Stomach (tissue), 9 donors: Measurements from ENCODE around the gene CTDSPL2. TPM values are rescaled to one million over a fixed set of nuclear protein-coding genes. Genes with fewer than 3 reads are reported as not detected.

Experiments used
- DNase-seq, 2 donors: peaks; one replicate each; pipeline versions ENCODE4 v3.0.0 to v3.0.0-alpha.2; 2013 to 2019
- H3K27ac ChIP-seq, 5 donors: fragments of 200-600 bp in 4 of 5; sonication (generic) in 4 of 5; one replicate each; pipeline ENCODE4 v1.5.1; 2013 to 2019; ENCODE audit warnings: mild to moderate bottlenecking in 1 of 5, moderate library complexity in 1 of 5
- H3K27me3 ChIP-seq, 3 donors: fragments of 200-600 bp; sonication (generic); one replicate each; pipeline ENCODE4 v1.5.1; 2017 to 2019; ENCODE audit warnings: mixed run types in 1 of 3
- H3K36me3 ChIP-seq, 4 donors: fragments of 200-600 bp; sonication (generic); 1 replicate in 3 of 4; 2 replicates in 1 of 4; pipeline ENCODE4 v1.5.1; 2016 to 2019
- H3K4me1 ChIP-seq, 4 donors: fragments of 200-600 bp; sonication (generic); one replicate each; pipeline ENCODE4 v1.5.1; 2016 to 2019
- H3K4me3 ChIP-seq, 4 donors: fragments of 200-600 bp; sonication (generic) in 3 of 4; one replicate each; pipeline ENCODE4 v1.5.1; 2016 to 2019; ENCODE audit warnings: mild to moderate bottlenecking in 1 of 4
- H3K9me3 ChIP-seq, 4 donors: fragments of 200-600 bp; sonication (generic); one replicate each; pipeline ENCODE4 v1.5.1; 2016 to 2019
- CTCF ChIP-seq, 7 experiments: fragments of 450-650 bp in 4 of 7; fragments of 200-600 bp in 3 of 7; sonication (generic) in 3 of 7; IDR thresholded peaks; one replicate each; pipeline ENCODE4 v1.5.1; 2016 to 2019; ENCODE audit warnings: antibody characterized with exemption in 7 of 7, control low read depth in 2 of 7, mild to moderate bottlenecking in 1 of 7
- EP300 ChIP-seq: sonication (generic); formaldehyde crosslinking; IDR thresholded peaks from one replicate; pipeline ENCODE4 v1.6.1; 2017; ENCODE audit warnings: antibody characterized with exemption
- POLR2A ChIP-seq, 4 donors: fragments of 450-650 bp; IDR thresholded peaks; one replicate each; pipeline ENCODE4 v1.6.1; 2016; ENCODE audit warnings: antibody characterized with exemption in 4 of 4, control low read depth in 2 of 4, mild to moderate bottlenecking in 1 of 4, moderate library complexity in 1 of 4
- POLR2AphosphoS5 ChIP-seq, 3 donors: sonication (generic); formaldehyde crosslinking; IDR thresholded peaks; one replicate each; pipeline ENCODE4 v1.6.1; 2016; ENCODE audit warnings: antibody characterized with exemption in 3 of 3
- WGBS, 5 donors: extraction: QIAGEN DNeasy Blood & Tissue Kit in 3 of 5; methylation state at CpG; one replicate each; pipeline versions ENCODE4 v1.1.5 to v1.1.7; 2013 to 2018; 5-methylcytosine and 5-hydroxymethylcytosine counted together
- intact Hi-C: fragments of 100-400 bp; cut with DNase I; formaldehyde crosslinking; loops from one replicate; pipeline ENCODE4 v1.15.1; 2023; ENCODE audit warnings: low total_unique reads
- polyA plus RNA-seq, 3 donors: library from polyadenylated mRNA; stranded (reverse); fragments of 200-250 nt; gene quantifications; one replicate each; pipeline ENCODE4 v1.2.3, GENCODE V29; 2013
- total RNA-seq, 5 donors: library from RNA; depleted of rRNA; stranded (reverse); fragments of >200 nt; gene quantifications; one replicate each; pipeline versions ENCODE4 v1.1.0 to v1.2.3, GENCODE V29; 2014 to 2016
- donor health status: healthy with polysubstance abuse.
- donor health status: Bipolar disorder and iron deficiency.
- donor health status: healthy.

CTDSPL2 gene
- total and polyA plus RNA-seq, 8 donors, result 3.5 to 94.2 (median 9.9) TPM

GRCh38 chr15:44536302-44536961, 109.0 kb downstream of the CTDSPL2 start:
- Histone ChIP-seq H3K27me3 (no peaks in the 10 kb centered on the region), H3K4me3 (peak overlapping the region; percentile 75 to 97 (median 92)), H3K36me3 (peaks cover 5 to 34% (median 21%) of the 10 kb centered on the region in 4 donors), H3K27ac (peak overlapping the region; percentile 98 to 99 (median 99)), H3K9me3 (no peaks in the 10 kb centered on the region), H3K4me1 (peaks cover 18 to 62% (median 42%) of the 10 kb centered on the region in 4 donors)
- TF ChIP-seq EP300 (no peak), CTCF (IDR thresholded peaks at IDR 0.05) (peak in 5 of 7 experiments; percentile 25 to 59 (median 48)), POLR2AphosphoS5 (IDR thresholded peaks at IDR 0.05) (peak in 2 of 3 donors; percentile 65 to 82), POLR2A (IDR thresholded peaks at IDR 0.05) (peak in 2 of 4 donors; percentile 48 to 85)
- WGBS, 5 donors, result 0 to 1% (median 1%) methylated on average over 17 to 45 of the region's 47 CpGs
- intact Hi-C loops, result no loop called here
- peak; percentile 86 to 95 for DNase-seq

- Histone ChIP-seq H3K27ac (peak within 1 kb of the TSS; percentile 98 to 99 (median 99)), H3K4me1 (peaks cover 25 to 69% (median 48%) of the 10 kb centered on the region in 4 donors), H3K27me3 (no peaks in the 10 kb centered on the region), H3K36me3 (peaks cover 5 to 37% (median 21%) of the 10 kb centered on the region in 4 donors), H3K9me3 (no peaks in the 10 kb centered on the region), H3K4me3 (peak within 1 kb of the TSS; percentile 75 to 97 (median 92))
- 0 to 1% (median 0%) methylated on average over 28 to 95 of the region's 97 CpGs for WGBS, 5 donors
- intact Hi-C loops, result no loop called here
- DNase-seq, result peak; percentile 94 to 99
- TF ChIP-seq POLR2A (IDR thresholded peaks at IDR 0.05), result peak in 2 of 4 donors; percentile 66 to 75
- TF ChIP-seq CTCF (IDR thresholded peaks at IDR 0.05), result no peak
- TF ChIP-seq POLR2AphosphoS5 (IDR thresholded peaks at IDR 0.05), result peak; percentile 88 to 98 (median 97)
- TF ChIP-seq EP300, result no peak
Observed at GRCh38 chr15:44536962-44537734, 109.7 kb downstream of the CTDSPL2 start, which contains the start of gene EIF3J. TSS of gene EIF3J (plus strand) at chr15:44537147. CDS start at chr15:44537195, 48 bp downstream.

GRCh38 chr15:44537735-44538240, 110.4 kb downstream of the CTDSPL2 start:
- Histone ChIP-seq H3K36me3 (peaks cover 5 to 37% (median 21%) of the 10 kb centered on the region in 4 donors), H3K9me3 (no peaks in the 10 kb centered on the region), H3K27me3 (no peaks in the 10 kb centered on the region), H3K4me3 (peak overlapping the region; percentile 75 to 97 (median 92)), H3K4me1 (peaks cover 32 to 75% (median 52%) of the 10 kb centered on the region in 4 donors), H3K27ac (peak overlapping the region; percentile 93 to 99 (median 99))
- WGBS, 5 donors, result 3 to 7% (median 6%) methylated on average over 13 of the region's 13 CpGs
- intact Hi-C loops, result no loop called here
- no peak for DNase-seq
- no peak for TF ChIP-seq POLR2AphosphoS5 (IDR thresholded peaks at IDR 0.05)
- TF ChIP-seq CTCF (IDR thresholded peaks at IDR 0.05), result peak in 2 of 7 experiments; percentile 5 to 11

GRCh38 chr15:44541282-44541958, 114.0 kb downstream of the CTDSPL2 start:
- DNase-seq, result no peak
- Histone ChIP-seq H3K27me3 (no peaks in the 10 kb centered on the region), H3K4me1 (peaks cover 39 to 88% (median 62%) of the 10 kb centered on the region in 4 donors), H3K4me3 (no peak overlapping the region), H3K27ac (peak overlapping the region in 3 of 5 donors; percentile 4 to 39 (median 15)), H3K36me3 (peaks cover 5 to 33% (median 17%) of the 10 kb centered on the region in 4 donors), H3K9me3 (no peaks in the 10 kb centered on the region)
- intact Hi-C loops, result no loop called here
- 92 to 96% (median 96%) methylated on average over 4 of the region's 4 CpGs for WGBS, 5 donors
- TF ChIP-seq POLR2A (IDR thresholded peaks at IDR 0.05) (no peak), CTCF (IDR thresholded peaks at IDR 0.05) (no peak), POLR2AphosphoS5 (IDR thresholded peaks at IDR 0.05) (no peak), EP300 (no peak)
